Measurements from ENCODE around the gene LCE1B.

The LCE1B gene

DNA sequence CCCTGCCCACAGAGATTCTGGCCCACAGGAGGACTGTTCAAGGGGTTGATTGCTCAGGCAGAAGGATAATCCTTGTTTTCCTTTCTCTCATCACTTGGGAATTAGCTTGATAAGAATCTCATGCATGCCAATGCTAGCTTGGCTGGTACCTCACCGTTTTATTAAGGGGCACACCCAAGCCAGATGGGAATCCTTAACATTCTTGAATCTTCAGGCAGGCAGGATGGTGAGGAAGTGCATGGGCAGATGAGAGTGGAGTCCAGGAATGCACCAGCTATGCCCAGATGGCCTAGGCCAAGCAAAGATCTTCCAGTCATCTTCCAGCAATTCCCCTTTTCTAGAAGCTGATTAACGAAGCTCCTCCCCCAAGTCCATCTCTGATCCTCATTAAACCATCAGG lies 43.9 kb downstream of the LCE1B start:
- TF ChIP-seq ZNF514 (tag by site-specific recombination; IDR thresholded peaks at IDR 0.05): no peak
- no peak for TF ChIP-seq ZNF518A (tag by site-specific recombination; conservative IDR thresholded peaks at IDR 0.05; ENCODE audit: low read depth)
- TF ChIP-seq KLF7 (tag by site-specific recombination; IDR thresholded peaks at IDR 0.05; ENCODE audit: borderline replicate concordance): no peak
- TF ChIP-seq, protein P1, sequence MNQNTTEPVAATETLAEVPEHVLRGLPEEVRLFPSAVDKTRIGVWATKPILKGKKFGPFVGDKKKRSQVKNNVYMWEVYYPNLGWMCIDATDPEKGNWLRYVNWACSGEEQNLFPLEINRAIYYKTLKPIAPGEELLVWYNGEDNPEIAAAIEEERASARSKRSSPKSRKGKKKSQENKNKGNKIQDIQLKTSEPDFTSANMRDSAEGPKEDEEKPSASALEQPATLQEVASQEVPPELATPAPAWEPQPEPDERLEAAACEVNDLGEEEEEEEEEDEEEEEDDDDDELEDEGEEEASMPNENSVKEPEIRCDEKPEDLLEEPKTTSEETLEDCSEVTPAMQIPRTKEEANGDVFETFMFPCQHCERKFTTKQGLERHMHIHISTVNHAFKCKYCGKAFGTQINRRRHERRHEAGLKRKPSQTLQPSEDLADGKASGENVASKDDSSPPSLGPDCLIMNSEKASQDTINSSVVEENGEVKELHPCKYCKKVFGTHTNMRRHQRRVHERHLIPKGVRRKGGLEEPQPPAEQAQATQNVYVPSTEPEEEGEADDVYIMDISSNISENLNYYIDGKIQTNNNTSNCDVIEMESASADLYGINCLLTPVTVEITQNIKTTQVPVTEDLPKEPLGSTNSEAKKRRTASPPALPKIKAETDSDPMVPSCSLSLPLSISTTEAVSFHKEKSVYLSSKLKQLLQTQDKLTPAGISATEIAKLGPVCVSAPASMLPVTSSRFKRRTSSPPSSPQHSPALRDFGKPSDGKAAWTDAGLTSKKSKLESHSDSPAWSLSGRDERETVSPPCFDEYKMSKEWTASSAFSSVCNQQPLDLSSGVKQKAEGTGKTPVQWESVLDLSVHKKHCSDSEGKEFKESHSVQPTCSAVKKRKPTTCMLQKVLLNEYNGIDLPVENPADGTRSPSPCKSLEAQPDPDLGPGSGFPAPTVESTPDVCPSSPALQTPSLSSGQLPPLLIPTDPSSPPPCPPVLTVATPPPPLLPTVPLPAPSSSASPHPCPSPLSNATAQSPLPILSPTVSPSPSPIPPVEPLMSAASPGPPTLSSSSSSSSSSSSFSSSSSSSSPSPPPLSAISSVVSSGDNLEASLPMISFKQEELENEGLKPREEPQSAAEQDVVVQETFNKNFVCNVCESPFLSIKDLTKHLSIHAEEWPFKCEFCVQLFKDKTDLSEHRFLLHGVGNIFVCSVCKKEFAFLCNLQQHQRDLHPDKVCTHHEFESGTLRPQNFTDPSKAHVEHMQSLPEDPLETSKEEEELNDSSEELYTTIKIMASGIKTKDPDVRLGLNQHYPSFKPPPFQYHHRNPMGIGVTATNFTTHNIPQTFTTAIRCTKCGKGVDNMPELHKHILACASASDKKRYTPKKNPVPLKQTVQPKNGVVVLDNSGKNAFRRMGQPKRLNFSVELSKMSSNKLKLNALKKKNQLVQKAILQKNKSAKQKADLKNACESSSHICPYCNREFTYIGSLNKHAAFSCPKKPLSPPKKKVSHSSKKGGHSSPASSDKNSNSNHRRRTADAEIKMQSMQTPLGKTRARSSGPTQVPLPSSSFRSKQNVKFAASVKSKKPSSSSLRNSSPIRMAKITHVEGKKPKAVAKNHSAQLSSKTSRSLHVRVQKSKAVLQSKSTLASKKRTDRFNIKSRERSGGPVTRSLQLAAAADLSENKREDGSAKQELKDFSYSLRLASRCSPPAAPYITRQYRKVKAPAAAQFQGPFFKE (tag by site-specific recombination; IDR thresholded peaks at IDR 0.05; ENCODE audit: borderline replicate concordance): no peak
- Histone ChIP-seq H3K9me3 (ENCODE audit: control insufficient read depth, insufficient read depth, low read depth, low read length) (no peaks in the 10 kb centered on the region), H3K4me1 (ENCODE audit: control insufficient read depth, insufficient read depth, low read length) (no peaks in the 10 kb centered on the region), H3K27ac (ENCODE audit: extremely low read depth, low read depth, low read length) (no peak overlapping the region), H3K36me3 (ENCODE audit: control insufficient read depth in 2 of 2, insufficient read depth in 1 of 2, low read length in 2 of 2) (no peaks in the 10 kb centered on the region), H3K4me3 (ENCODE audit: low read depth, low read length) (no peak overlapping the region)
- ChIA-PET CTCF (interaction anchor here (3.2 kb wide), 1 partner anchor 14 kb away, joined by 17 read pairs; no protein-coding TSS in a partner anchor), POLR2A (no interaction called here)

- ChIA-PET CTCF (interaction anchor here (3.2 kb wide), 1 partner anchor 12 kb away, joined by 17 read pairs; no protein-coding TSS in a partner anchor), POLR2A (no interaction called here)
- no peak for TF ChIP-seq ZNF639 (tag by site-specific recombination; IDR thresholded peaks at IDR 0.05)
- Histone ChIP-seq H3K4me1 (ENCODE audit: control insufficient read depth, insufficient read depth, low read length) (no peaks in the 10 kb centered on the region), H3K27ac (ENCODE audit: extremely low read depth, low read depth, low read length) (no peak overlapping the region), H3K4me3 (ENCODE audit: low read depth, low read length) (no peak overlapping the region), H3K9me3 (ENCODE audit: control insufficient read depth, insufficient read depth, low read depth, low read length) (no peaks in the 10 kb centered on the region), H3K36me3 (ENCODE audit: control insufficient read depth in 2 of 2, insufficient read depth in 1 of 2, low read length in 2 of 2) (no peaks in the 10 kb centered on the region)
Measured at GRCh38 chr1:152858062-152858461, 46.3 kb downstream of the LCE1B start.

DNA sequence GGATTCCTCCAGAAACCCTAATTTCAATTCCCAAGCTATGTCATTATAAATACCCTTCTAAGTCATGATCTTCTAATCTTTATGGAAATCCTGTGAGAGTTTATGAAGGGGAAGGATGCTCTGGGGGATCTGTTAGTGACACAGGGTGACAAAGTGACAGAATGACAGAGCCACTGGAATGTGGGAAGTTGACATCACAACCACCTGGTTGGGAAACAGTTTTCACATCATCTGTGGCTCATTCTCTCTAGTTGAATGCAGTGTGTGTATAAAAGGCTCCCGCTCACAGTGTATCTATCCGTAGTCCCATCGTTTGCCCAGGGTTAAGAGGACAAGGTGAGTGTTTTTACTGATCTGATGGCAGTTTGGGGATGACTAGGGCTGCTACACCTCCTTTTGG lies 47.9 kb downstream of the LCE1B start, which contains the start of gene LCE7A:
Gene LCE7A, plus strand, starts transcription at position 301 of the 400 bp plus-strand sequence. CDS start 702 bp downstream, outside the sequence.
- CTCF ChIA-PET: interaction anchor here (0.6 to 1.2 kb wide), 2 partner anchors 11 to 79 kb away, joined by 3 read pairs; no protein-coding TSS in a partner anchor
- no peaks in the 10 kb centered on the region for H3K9me3 ChIP-seq (ENCODE audit: control insufficient read depth, insufficient read depth, low read depth, low read length)
- no peak within 1 kb of the TSS for H3K27ac ChIP-seq (ENCODE audit: extremely low read depth, low read depth, low read length)
- H3K4me3 ChIP-seq (ENCODE audit: low read depth, low read length): no peak within 1 kb of the TSS
- POLR2A ChIA-PET: no interaction called here
- no peaks in the 10 kb centered on the region for H3K4me1 ChIP-seq (ENCODE audit: control insufficient read depth, insufficient read depth, low read length)
- TF ChIP-seq ZNF561 (tag by site-specific recombination; IDR thresholded peaks at IDR 0.05; ENCODE audit: borderline replicate concordance) (no peak), FEZF1 (tag by site-specific recombination; IDR thresholded peaks at IDR 0.05) (no peak), ZNF549 (tag by site-specific recombination; IDR thresholded peaks at IDR 0.05) (no peak), ZBTB1 (tag by site-specific recombination; IDR thresholded peaks at IDR 0.05) (no peak), ZNF140 (tag by site-specific recombination; IDR thresholded peaks at IDR 0.05) (no peak)
- H3K36me3 ChIP-seq (ENCODE audit: control insufficient read depth in 2 of 2, insufficient read depth in 1 of 2, low read length in 2 of 2): no peaks in the 10 kb centered on the region
